HepG2 (cell line): Measurements from ENCODE around the gene FKBP8. TPM values are rescaled to one million over a fixed set of nuclear protein-coding genes. Genes with fewer than 3 reads are reported as not detected.

ENCODE experiments used
- CHCHD3 ChIP-seq: sonication (generic); formaldehyde crosslinking; IDR thresholded peaks from 2 replicates; pipeline ENCODE4 v1.8.0; 2022; ENCODE audit warnings: mild to moderate bottlenecking, missing genetic modification reagents, moderate library complexity
- DPF2 ChIP-seq: sonication (generic); formaldehyde crosslinking; IDR thresholded peaks from 2 replicates; pipeline ENCODE4 v1.4.0; 2020; ENCODE audit warnings: mild to moderate bottlenecking, low read depth, missing genetic modification reagents, borderline replicate concordance
- KLF11 ChIP-seq: IDR thresholded peaks from 2 replicates; pipeline ENCODE4 v1.6.1; 2016; ENCODE audit warnings: missing compliant biosample characterization
- MATR3 ChIP-seq: sonication (generic); formaldehyde crosslinking; IDR thresholded peaks from 2 replicates; pipeline ENCODE4 v1.4.0; 2020; ENCODE audit warnings: missing genetic modification reagents
- NFE2 ChIP-seq: sonication (generic); formaldehyde crosslinking; IDR thresholded peaks from 2 replicates; pipeline ENCODE4 v1.4.0; 2020; ENCODE audit warnings: missing genetic modification reagents
- RBM39 ChIP-seq: fragments of 200-400 bp; formaldehyde crosslinking; IDR thresholded peaks from one replicate; pipeline ENCODE4 v1.6.1; 2018; ENCODE audit warnings: antibody characterized with exemption, mild to moderate bottlenecking, low read depth, low read length; ENCODE audit not compliant: poor library complexity, severe bottlenecking
- RNF2 ChIP-seq: fragments of 450-650 bp; conservative IDR thresholded peaks from 2 replicates; pipeline ENCODE4 v1.6.1; 2016; ENCODE audit warnings: low read depth
- ZNF10 ChIP-seq: sonication (generic); formaldehyde crosslinking; IDR thresholded peaks from 2 replicates; pipeline ENCODE4 v1.4.0; 2020; ENCODE audit warnings: mild to moderate bottlenecking, low read depth, missing genetic modification reagents, borderline replicate concordance
- ZNF556 ChIP-seq: sonication (generic); formaldehyde crosslinking; IDR thresholded peaks from 2 replicates; pipeline ENCODE4 v1.4.0; 2020; ENCODE audit warnings: mild to moderate bottlenecking, missing genetic modification reagents, borderline replicate concordance
- ZNF629 ChIP-seq: sonication (generic); formaldehyde crosslinking; conservative IDR thresholded peaks from 2 replicates; pipeline ENCODE4 v1.5.0; 2020; ENCODE audit warnings: missing genetic modification reagents
- polyA plus RNA-seq, 8 experiments: library from polyadenylated mRNA; depleted of rRNA in 3 of 8; stranded (reverse) in 7 of 8; unstranded in 1 of 8; fragments of >200 nt; fragmentation: Illumina TruSeq in 4 of 8; extraction: Trizol in 4 of 8; gene quantifications; 2 replicates each; pipeline versions ENCODE4 v1.2.1 to v1.2.3, GENCODE V29; 2011 to 2016; ENCODE audit warnings: low read depth in 4 of 8, missing spikeins in 1 of 8, mixed read lengths in 1 of 8; ENCODE audit not compliant: insufficient read depth in 1 of 8
- total RNA-seq, 5 experiments: library from RNA; depleted of rRNA; stranded (reverse); fragments of >200 nt; fragmentation: Illumina TruSeq; extraction: Trizol; gene quantifications; 2 replicates each; pipeline ENCODE4 v1.2.3, GENCODE V29; 2016; ENCODE audit warnings: low read depth in 1 of 5
- TF ChIP-seq, protein P1 (sequence below), 2 experiments: sonication (generic) in 1 of 2; formaldehyde crosslinking in 1 of 2; IDR thresholded peaks; 2 replicates each; pipeline versions ENCODE4 v1.4.0 to v1.6.1; 2016 to 2020; ENCODE audit warnings: borderline replicate concordance in 1 of 2, low read depth in 1 of 2, mild to moderate bottlenecking in 1 of 2, missing genetic modification reagents in 1 of 2
- TF ChIP-seq, protein P2 (sequence below): sonication (generic); formaldehyde crosslinking; IDR thresholded peaks from 2 replicates; pipeline ENCODE4 v1.4.0; 2020; ENCODE audit warnings: missing genetic modification reagents
- TF ChIP-seq, protein P3 (sequence below): sonication (generic); formaldehyde crosslinking; IDR thresholded peaks from 2 replicates; pipeline ENCODE4 v1.4.0; 2020; ENCODE audit warnings: mild to moderate bottlenecking, missing genetic modification reagents

FKBP8 gene
- total and polyA plus RNA-seq, 2 of the 13 experiments (the other 11 are each of a cell fraction or from before 2014, with no cell fraction given): 81.7 to 93.9 TPM

DNA sequence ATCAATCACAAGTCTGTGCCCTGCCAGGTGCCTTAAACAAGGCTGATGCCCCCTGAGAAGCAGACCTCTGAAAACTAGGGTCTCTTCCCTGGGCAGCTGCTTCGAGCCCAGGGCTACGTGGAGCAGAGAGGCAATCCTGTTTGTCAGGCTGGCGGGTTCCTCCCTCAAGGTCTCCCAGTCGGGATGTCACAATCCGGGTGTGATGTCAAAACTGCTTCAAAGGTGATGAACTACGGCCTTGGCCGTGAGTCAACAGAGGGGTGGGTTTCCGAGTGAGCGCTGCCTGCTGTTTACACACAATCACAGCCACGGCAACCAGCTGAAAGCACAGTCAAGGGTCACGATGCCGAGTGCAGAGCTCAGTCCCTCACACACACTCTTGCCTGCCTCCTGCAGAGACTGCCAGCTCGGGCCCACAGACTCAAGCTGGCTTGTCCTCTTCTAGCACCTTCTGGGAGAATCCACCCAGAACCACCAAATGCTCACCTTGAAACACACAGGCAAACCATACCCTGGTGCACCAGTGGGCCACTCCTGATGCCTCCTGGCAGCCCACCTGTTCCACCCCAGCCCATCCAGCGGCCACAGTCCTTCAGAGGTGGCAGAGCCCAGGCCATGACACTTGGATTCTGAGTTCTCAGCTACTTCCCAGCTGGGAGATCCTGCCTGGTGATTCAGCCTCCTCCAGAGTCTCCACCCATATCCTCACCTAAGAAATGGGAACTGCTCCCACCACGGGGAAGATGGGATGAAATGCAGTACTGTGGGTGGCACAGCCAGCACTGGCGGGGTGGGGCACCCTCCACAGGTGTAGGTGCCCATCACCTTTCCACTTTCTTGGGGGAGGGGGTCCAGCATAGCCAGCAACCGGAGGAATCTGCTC, 28.3 kb downstream of the FKBP8 start (continued):
- TF ChIP-seq RNF2 (no peak), DPF2 (CRISPR knock-in tag) (peak; percentile 99), ZNF10 (no peak), KLF11 (CRISPR knock-in tag) (peak; percentile 90; the same call in 1 of the 2 replicates), MATR3 (CRISPR knock-in tag) (no peak), ZNF556 (CRISPR knock-in tag) (peak; percentile 99; the same call in 1 of the 2 replicates), CHCHD3 (CRISPR knock-in tag) (no peak), NFE2 (CRISPR knock-in tag) (no peak), RBM39 (no peak), ZNF629 (CRISPR knock-in tag) (peak; percentile 65)
- TF ChIP-seq, protein P1, sequence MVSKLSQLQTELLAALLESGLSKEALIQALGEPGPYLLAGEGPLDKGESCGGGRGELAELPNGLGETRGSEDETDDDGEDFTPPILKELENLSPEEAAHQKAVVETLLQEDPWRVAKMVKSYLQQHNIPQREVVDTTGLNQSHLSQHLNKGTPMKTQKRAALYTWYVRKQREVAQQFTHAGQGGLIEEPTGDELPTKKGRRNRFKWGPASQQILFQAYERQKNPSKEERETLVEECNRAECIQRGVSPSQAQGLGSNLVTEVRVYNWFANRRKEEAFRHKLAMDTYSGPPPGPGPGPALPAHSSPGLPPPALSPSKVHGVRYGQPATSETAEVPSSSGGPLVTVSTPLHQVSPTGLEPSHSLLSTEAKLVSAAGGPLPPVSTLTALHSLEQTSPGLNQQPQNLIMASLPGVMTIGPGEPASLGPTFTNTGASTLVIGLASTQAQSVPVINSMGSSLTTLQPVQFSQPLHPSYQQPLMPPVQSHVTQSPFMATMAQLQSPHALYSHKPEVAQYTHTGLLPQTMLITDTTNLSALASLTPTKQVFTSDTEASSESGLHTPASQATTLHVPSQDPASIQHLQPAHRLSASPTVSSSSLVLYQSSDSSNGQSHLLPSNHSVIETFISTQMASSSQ (IDR thresholded peaks at IDR 0.05; ENCODE audit: low read depth): peak; percentile 79
- TF ChIP-seq, protein P1 (CRISPR knock-in tag; IDR thresholded peaks at IDR 0.05; ENCODE audit: borderline replicate concordance): peak; percentile 97
- TF ChIP-seq, protein P2, sequence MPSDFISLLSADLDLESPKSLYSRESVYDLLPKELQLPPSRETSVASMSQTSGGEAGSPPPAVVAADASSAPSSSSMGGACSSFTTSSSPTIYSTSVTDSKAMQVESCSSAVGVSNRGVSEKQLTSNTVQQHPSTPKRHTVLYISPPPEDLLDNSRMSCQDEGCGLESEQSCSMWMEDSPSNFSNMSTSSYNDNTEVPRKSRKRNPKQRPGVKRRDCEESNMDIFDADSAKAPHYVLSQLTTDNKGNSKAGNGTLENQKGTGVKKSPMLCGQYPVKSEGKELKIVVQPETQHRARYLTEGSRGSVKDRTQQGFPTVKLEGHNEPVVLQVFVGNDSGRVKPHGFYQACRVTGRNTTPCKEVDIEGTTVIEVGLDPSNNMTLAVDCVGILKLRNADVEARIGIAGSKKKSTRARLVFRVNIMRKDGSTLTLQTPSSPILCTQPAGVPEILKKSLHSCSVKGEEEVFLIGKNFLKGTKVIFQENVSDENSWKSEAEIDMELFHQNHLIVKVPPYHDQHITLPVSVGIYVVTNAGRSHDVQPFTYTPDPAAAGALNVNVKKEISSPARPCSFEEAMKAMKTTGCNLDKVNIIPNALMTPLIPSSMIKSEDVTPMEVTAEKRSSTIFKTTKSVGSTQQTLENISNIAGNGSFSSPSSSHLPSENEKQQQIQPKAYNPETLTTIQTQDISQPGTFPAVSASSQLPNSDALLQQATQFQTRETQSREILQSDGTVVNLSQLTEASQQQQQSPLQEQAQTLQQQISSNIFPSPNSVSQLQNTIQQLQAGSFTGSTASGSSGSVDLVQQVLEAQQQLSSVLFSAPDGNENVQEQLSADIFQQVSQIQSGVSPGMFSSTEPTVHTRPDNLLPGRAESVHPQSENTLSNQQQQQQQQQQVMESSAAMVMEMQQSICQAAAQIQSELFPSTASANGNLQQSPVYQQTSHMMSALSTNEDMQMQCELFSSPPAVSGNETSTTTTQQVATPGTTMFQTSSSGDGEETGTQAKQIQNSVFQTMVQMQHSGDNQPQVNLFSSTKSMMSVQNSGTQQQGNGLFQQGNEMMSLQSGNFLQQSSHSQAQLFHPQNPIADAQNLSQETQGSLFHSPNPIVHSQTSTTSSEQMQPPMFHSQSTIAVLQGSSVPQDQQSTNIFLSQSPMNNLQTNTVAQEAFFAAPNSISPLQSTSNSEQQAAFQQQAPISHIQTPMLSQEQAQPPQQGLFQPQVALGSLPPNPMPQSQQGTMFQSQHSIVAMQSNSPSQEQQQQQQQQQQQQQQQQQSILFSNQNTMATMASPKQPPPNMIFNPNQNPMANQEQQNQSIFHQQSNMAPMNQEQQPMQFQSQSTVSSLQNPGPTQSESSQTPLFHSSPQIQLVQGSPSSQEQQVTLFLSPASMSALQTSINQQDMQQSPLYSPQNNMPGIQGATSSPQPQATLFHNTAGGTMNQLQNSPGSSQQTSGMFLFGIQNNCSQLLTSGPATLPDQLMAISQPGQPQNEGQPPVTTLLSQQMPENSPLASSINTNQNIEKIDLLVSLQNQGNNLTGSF: no peak
- TF ChIP-seq, protein P3, sequence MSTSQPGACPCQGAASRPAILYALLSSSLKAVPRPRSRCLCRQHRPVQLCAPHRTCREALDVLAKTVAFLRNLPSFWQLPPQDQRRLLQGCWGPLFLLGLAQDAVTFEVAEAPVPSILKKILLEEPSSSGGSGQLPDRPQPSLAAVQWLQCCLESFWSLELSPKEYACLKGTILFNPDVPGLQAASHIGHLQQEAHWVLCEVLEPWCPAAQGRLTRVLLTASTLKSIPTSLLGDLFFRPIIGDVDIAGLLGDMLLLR (CRISPR knock-in tag): peak; percentile 63; the same call in 1 of the 2 replicates
